ENCODE results near the gene SPIRE1.

SPIRE1 gene

GRCh38 chr18:12470382-12471075 is 187.4 kb downstream of the SPIRE1 start:
- no peak overlapping the region for H3K4me3 ChIP-seq (ENCODE audit: low read length)
- DNase-seq (ENCODE audit: low read depth, low spot score) = no peak

DNA sequence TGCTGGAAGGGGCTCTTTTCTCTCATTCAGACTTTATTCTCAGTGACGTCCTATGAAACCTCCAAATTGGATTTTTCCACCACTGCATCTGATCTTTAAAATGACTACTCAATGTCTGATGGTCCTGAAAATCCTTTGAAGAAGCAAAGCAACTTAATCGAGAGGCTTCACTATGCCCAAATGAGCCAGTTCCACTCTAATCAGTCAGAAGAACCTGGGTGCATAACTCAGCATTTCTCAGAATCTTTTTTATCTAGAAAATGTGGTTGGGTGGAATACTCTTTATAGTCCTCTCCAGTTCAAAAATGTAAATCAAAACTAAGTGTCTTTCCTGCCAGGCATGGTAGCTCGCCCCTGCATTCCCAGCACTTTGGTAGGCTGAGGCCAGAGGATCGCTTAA is 189.5 kb downstream of the SPIRE1 start:
- no peak overlapping the region for H3K4me3 ChIP-seq (ENCODE audit: low read length)
- no peak for DNase-seq (ENCODE audit: low read depth, low spot score)

GRCh38 chr18:12464731-12465130 is 193.2 kb downstream of the SPIRE1 start:
- no peak overlapping the region for H3K4me3 ChIP-seq (ENCODE audit: low read length)
- no peak for DNase-seq (ENCODE audit: low read depth, low spot score)

GRCh38 chr18:12463191-12463590 is 194.7 kb downstream of the SPIRE1 start:
- H3K4me3 ChIP-seq (ENCODE audit: low read length) = no peak overlapping the region
- DNase-seq (ENCODE audit: low read depth, low spot score) = no peak

DNA sequence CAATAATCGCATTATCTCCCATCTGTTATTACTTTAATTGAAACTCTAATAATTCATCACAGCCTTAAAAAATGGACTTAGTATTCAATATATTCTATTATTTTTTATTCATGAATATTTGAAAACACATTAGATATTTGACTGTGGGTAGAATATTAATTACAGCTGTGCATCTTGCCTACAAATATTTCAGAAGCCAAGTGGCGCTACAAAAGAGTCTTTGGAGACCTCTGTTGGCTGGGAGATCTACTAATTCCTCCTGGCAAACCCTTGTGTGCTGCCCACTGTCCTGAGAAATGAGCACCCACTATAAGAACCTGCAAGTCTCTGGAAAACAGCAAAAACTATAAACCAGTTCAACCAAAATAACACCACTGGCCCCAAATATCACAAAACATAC is 195.7 kb downstream of the SPIRE1 start:
- H3K4me3 ChIP-seq (ENCODE audit: low read length) = no peak overlapping the region
- DNase-seq (ENCODE audit: low read depth, low spot score) = no peak

DNA sequence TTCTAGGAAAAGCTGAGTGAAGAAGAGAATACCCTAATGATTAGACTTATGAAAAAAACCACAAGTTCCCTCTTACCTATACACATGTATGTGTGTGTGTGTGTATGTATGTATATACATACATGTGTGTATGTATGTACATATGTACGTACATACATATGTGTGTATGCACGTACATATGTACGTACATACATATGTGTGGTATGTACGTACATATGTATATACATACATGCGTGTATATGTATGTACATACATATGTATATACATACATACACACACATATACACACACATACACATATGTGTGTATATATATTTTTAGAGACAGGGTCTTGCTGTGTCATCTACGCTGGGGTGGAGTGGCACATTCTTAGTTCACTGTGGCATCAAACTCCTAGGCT is 196.6 kb downstream of the SPIRE1 start:
- DNase-seq (ENCODE audit: low read depth, low spot score) = no peak
- no peak overlapping the region for H3K4me3 ChIP-seq (ENCODE audit: low read length)

GRCh38 chr18:12460874-12461273 is 197.0 kb downstream of the SPIRE1 start:
- no peak for DNase-seq (ENCODE audit: low read depth, low spot score)
- H3K4me3 ChIP-seq (ENCODE audit: low read length) = no peak overlapping the region

GRCh38 chr18:12458771-12459170 is 199.1 kb downstream of the SPIRE1 start:
- DNase-seq (ENCODE audit: low read depth, low spot score) = no peak
- no peak overlapping the region for H3K4me3 ChIP-seq (ENCODE audit: low read length)

GRCh38 chr18:12456441-12456840 is 201.5 kb downstream of the SPIRE1 start:
- DNase-seq (ENCODE audit: low read depth, low spot score) = no peak
- no peak overlapping the region for H3K4me3 ChIP-seq (ENCODE audit: low read length)

DNA sequence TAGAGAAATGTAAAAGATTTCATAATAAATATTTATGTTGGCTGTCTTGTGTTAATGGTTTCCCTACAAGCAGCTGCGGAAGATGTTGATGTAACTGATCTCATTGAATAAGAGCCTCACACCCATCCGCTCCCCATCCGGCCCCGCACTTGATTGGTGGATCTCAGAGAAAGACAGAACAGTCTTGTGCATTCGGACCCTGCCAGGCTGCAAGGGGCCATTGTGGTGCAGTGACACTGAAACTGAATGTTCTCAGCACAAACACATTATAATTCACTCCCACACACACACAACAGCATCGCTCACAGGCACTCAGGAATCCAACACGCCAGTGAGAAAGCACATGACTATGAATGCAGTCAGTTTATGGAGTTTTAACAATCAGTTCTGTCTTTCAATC is 202.4 kb downstream of the SPIRE1 start:
- DNase-seq (ENCODE audit: low read depth, low spot score) = no peak

GRCh38 chr18:12452784-12453183 is 205.1 kb downstream of the SPIRE1 start:
- H3K4me3 ChIP-seq (ENCODE audit: low read length) = no peak overlapping the region
- DNase-seq (ENCODE audit: low read depth, low spot score) = no peak

More for the DNA sequence above, 202.4 kb downstream of the SPIRE1 start:
- no peak overlapping the region for H3K4me3 ChIP-seq (ENCODE audit: low read length)

GRCh38 chr18:12451428-12451827 is 206.5 kb downstream of the SPIRE1 start:
- no peak for DNase-seq (ENCODE audit: low read depth, low spot score)
- no peak overlapping the region for H3K4me3 ChIP-seq (ENCODE audit: low read length)

DNA sequence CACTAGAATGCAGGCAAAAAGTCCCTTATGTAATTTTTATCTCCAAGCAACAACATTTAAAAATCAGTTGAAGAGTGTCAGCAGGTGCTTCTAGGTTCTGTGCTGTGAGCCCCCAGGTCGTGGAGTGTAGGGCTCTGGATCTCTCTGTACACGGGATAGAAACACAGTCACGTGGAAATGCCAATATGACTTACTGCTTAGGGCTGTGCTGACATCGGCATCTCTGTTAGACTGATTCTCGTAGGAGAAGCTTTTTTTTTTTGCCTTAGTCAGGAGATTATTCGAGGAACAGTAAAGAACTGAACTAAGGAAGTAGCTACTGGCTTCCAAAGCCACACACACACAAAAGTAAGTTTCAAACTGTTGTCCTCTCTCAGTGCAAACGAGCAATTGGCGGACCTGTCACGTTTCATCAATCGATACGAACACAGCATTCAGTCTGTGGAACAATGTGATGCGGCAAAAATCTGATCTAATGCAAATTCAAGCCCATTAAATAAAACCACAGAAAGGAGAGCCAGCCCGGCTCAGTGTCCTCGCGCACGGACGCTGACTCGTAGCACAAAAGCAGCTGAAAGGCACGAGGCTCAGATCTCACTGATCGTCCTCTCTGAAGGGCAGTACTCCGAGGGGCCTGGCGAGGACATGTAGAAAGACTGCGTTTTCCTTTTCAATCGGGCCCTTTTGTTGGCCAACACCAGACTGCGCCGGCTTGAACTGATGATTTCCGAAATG is 208.7 kb downstream of the SPIRE1 start:
- DNase-seq (ENCODE audit: low read depth, low spot score) = no peak
- H3K4me3 ChIP-seq (ENCODE audit: low read length) = no peak overlapping the region

- H3K4me3 ChIP-seq (ENCODE audit: low read length) = no peak overlapping the region
- DNase-seq (ENCODE audit: low read depth, low spot score) = no peak
Measured at GRCh38 chr18:12445554-12445953, 212.4 kb downstream of the SPIRE1 start.

- peak; percentile 18 for DNase-seq (ENCODE audit: low read depth, low spot score)
- no peak overlapping the region for H3K4me3 ChIP-seq (ENCODE audit: low read length)
Measured at GRCh38 chr18:12443551-12443950, 214.4 kb downstream of the SPIRE1 start.

DNA sequence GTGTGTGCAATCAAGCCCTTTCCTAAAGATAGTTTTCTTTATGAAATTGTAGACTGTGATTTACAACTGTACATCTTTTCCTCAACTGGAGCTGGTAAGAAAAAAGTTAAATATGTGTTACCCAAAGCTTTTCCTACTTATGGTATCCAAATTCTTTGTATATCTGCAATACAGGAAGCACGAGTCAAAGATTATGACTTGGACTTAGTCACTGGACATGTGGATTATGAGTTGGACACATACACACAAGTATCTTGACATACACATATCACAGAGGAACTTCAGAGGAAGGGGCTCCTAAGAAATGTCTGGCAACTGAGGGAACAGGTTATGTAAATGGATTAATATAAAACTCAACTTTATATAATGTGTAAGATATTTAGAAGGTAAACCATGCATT is 215.0 kb downstream of the SPIRE1 start:
- H3K4me3 ChIP-seq (ENCODE audit: low read length) = no peak overlapping the region
- no peak for DNase-seq (ENCODE audit: low read depth, low spot score)

GRCh38 chr18:12441475-12442034 is 216.4 kb downstream of the SPIRE1 start:
- DNase-seq (ENCODE audit: low read depth, low spot score) = no peak

GRCh38 chr18:12438257-12438656 is 219.7 kb downstream of the SPIRE1 start:
- H3K4me3 ChIP-seq (ENCODE audit: low read length) = no peak overlapping the region
- no peak for DNase-seq (ENCODE audit: low read depth, low spot score)

More at GRCh38 chr18:12441475-12442034, 216.4 kb downstream of the SPIRE1 start:
- H3K4me3 ChIP-seq (ENCODE audit: low read length) = no peak overlapping the region

DNA sequence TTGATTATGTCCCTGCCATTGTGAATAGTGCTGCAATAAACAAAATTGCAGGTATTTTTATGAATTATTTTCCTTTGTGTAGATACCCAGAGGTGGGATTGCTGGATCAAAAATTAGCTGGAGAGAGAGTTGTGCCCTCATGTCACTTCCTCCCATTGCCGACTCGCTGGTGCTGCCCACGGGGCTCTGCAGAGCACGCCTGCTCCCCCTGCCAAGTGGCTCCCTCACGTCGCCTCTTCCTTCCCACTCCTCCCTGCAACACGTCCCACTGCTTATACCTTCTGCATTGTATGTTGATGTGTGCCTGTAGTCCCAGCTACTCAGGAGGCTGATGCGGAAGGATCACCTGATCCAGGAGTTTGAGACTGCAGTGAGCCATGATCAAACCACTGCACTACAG is 222.0 kb downstream of the SPIRE1 start:
- DNase-seq (ENCODE audit: low read depth, low spot score) = no peak
- H3K4me3 ChIP-seq (ENCODE audit: low read length) = no peak overlapping the region

GRCh38 chr18:12434541-12434929 is 223.4 kb downstream of the SPIRE1 start:
- DNase-seq (ENCODE audit: low read depth, low spot score) = no peak
- H3K4me3 ChIP-seq (ENCODE audit: low read length) = no peak overlapping the region

Measured in Jurkat, Clone E6-1 (cell line).